HepG2 (cell line): ENCODE data around the gene MAT2A. TPM values are rescaled to one million over a fixed set of nuclear protein-coding genes. Genes with fewer than 3 reads are reported as not detected.

Source experiments
- AKAP8 ChIP-seq: sonication (generic); formaldehyde crosslinking; IDR thresholded peaks from 2 replicates; pipeline ENCODE4 v1.5.1; 2020; ENCODE audit warnings: mild to moderate bottlenecking, missing genetic modification reagents
- ASH2L ChIP-seq: fragments of 300-600, 200-600 bp; sonication (generic); IDR thresholded peaks from 2 replicates; pipeline ENCODE4 v1.7.0; 2017; ENCODE audit warnings: low read depth, mild to moderate bottlenecking, moderate library complexity, mixed read lengths, low read length; ENCODE audit not compliant: insufficient read length
- CEBPB ChIP-seq: IDR thresholded peaks from 2 replicates; pipeline ENCODE4 v1.6.1; 2011; ENCODE audit warnings: low read depth, low read length, improper control_type of control experiment, borderline replicate concordance
- CEBPG ChIP-seq: IDR thresholded peaks from 2 replicates; pipeline ENCODE4 v1.6.1; 2016
- CENPT ChIP-seq: sonication (generic); formaldehyde crosslinking; IDR thresholded peaks from 2 replicates; pipeline ENCODE4 v1.8.0; 2022; ENCODE audit warnings: low read depth, mild to moderate bottlenecking, moderate library complexity, missing genetic modification reagents
- CHD4 ChIP-seq: fragments of 200-600 bp; sonication (generic); IDR thresholded peaks from 2 replicates; pipeline ENCODE4 v1.7.0; 2017; ENCODE audit warnings: mild to moderate bottlenecking, low read length, borderline replicate concordance
- FOXJ3 ChIP-seq: sonication (generic); formaldehyde crosslinking; IDR thresholded peaks from 2 replicates; pipeline ENCODE4 v1.4.0; 2020; ENCODE audit warnings: missing genetic modification reagents, mild to moderate bottlenecking, borderline replicate concordance
- KLF16 ChIP-seq, 2 experiments: sonication (generic) in 1 of 2; formaldehyde crosslinking in 1 of 2; IDR thresholded peaks; 2 replicates each; pipeline versions ENCODE4 v1.6.1 to v1.8.0; 2016 to 2023; ENCODE audit warnings: missing genetic modification reagents in 2 of 2, missing compliant biosample characterization in 1 of 2
- PAF1 ChIP-seq: IDR thresholded peaks from 2 replicates; pipeline ENCODE4 v1.6.1; 2016; ENCODE audit warnings: missing genetic modification reagents, missing compliant biosample characterization
- POLR2G ChIP-seq: fragments of 200-400 bp; formaldehyde crosslinking; IDR thresholded peaks from 2 replicates; pipeline ENCODE4 v1.6.1; 2018; ENCODE audit warnings: mild to moderate bottlenecking, low read depth, low read length, moderate library complexity
- RCOR2 ChIP-seq: IDR thresholded peaks from 2 replicates; pipeline ENCODE4 v1.6.1; 2016; ENCODE audit warnings: missing biosample characterization, missing genetic modification reagents
- SAFB2 ChIP-seq: sonication (generic); formaldehyde crosslinking; IDR thresholded peaks from 2 replicates; pipeline ENCODE4 v1.5.1; 2020; ENCODE audit warnings: missing genetic modification reagents, low read depth, mild to moderate bottlenecking, borderline replicate concordance
- THAP11 ChIP-seq: IDR thresholded peaks from 2 replicates; pipeline ENCODE4 v1.6.1; 2016; ENCODE audit warnings: missing biosample characterization, missing genetic modification reagents
- ZFY ChIP-seq: sonication (generic); formaldehyde crosslinking; IDR thresholded peaks from 2 replicates; pipeline ENCODE4 v1.4.0; 2020; ENCODE audit warnings: missing genetic modification reagents
- ZIK1 ChIP-seq: sonication (generic); formaldehyde crosslinking; IDR thresholded peaks from 2 replicates; pipeline ENCODE4 v1.5.0; 2020; ENCODE audit warnings: mild to moderate bottlenecking, low read depth, missing genetic modification reagents, borderline replicate concordance
- ZNF160 ChIP-seq: sonication (generic); formaldehyde crosslinking; IDR thresholded peaks from 2 replicates; pipeline ENCODE4 v1.8.0; 2022; ENCODE audit warnings: mild to moderate bottlenecking, inconsistent platforms, missing genetic modification reagents
- ZNF282 ChIP-seq: fragments of 450-650 bp; IDR thresholded peaks from 2 replicates; pipeline ENCODE4 v1.6.1; 2018; ENCODE audit not compliant: partially characterized antibody
- ZNF335 ChIP-seq: sonication (generic); formaldehyde crosslinking; IDR thresholded peaks from 2 replicates; pipeline ENCODE4 v1.4.0; 2020; ENCODE audit warnings: missing genetic modification reagents
- ZNF562 ChIP-seq: sonication (generic); formaldehyde crosslinking; IDR thresholded peaks from 2 replicates; pipeline ENCODE4 v1.8.0; 2022; ENCODE audit warnings: missing genetic modification reagents, borderline replicate concordance
- polyA plus RNA-seq, 8 experiments: library from polyadenylated mRNA; depleted of rRNA in 3 of 8; stranded (reverse) in 7 of 8; unstranded in 1 of 8; fragments of >200 nt; fragmentation: Illumina TruSeq in 4 of 8; extraction: Trizol in 4 of 8; gene quantifications; 2 replicates each; pipeline versions ENCODE4 v1.2.1 to v1.2.3, GENCODE V29; 2011 to 2016; ENCODE audit warnings: low read depth in 4 of 8, missing spikeins in 1 of 8, mixed read lengths in 1 of 8; ENCODE audit not compliant: insufficient read depth in 1 of 8
- total RNA-seq, 5 experiments: library from RNA; depleted of rRNA; stranded (reverse); fragments of >200 nt; fragmentation: Illumina TruSeq; extraction: Trizol; gene quantifications; 2 replicates each; pipeline ENCODE4 v1.2.3, GENCODE V29; 2016; ENCODE audit warnings: low read depth in 1 of 5
- TF ChIP-seq, protein P1 (sequence below): conservative IDR thresholded peaks from 2 replicates; pipeline ENCODE4 v1.6.1; 2018; ENCODE audit warnings: missing genetic modification reagents
- TF ChIP-seq, protein P2 (sequence below): sonication (generic); formaldehyde crosslinking; IDR thresholded peaks from 2 replicates; pipeline ENCODE4 v1.5.0; 2020; ENCODE audit warnings: missing genetic modification reagents
- TF ChIP-seq, protein P3 (sequence below): sonication (generic); formaldehyde crosslinking; IDR thresholded peaks from 2 replicates; pipeline ENCODE4 v1.5.1; 2020; ENCODE audit warnings: missing genetic modification reagents, mild to moderate bottlenecking, borderline replicate concordance
- TF ChIP-seq, protein P4 (sequence below): sonication (generic); formaldehyde crosslinking; IDR thresholded peaks from 2 replicates; pipeline ENCODE4 v1.4.0; 2020; ENCODE audit warnings: missing genetic modification reagents
- TF ChIP-seq, protein P5 (sequence below): sonication (generic); formaldehyde crosslinking; IDR thresholded peaks from 2 replicates; pipeline ENCODE4 v1.9.0; 2022; ENCODE audit warnings: low read depth, missing genetic modification reagents

The MAT2A gene
- total and polyA plus RNA-seq, 2 of the 13 experiments (the other 11 are each of a cell fraction or from before 2014, with no cell fraction given): 155 to 331 TPM

DNA sequence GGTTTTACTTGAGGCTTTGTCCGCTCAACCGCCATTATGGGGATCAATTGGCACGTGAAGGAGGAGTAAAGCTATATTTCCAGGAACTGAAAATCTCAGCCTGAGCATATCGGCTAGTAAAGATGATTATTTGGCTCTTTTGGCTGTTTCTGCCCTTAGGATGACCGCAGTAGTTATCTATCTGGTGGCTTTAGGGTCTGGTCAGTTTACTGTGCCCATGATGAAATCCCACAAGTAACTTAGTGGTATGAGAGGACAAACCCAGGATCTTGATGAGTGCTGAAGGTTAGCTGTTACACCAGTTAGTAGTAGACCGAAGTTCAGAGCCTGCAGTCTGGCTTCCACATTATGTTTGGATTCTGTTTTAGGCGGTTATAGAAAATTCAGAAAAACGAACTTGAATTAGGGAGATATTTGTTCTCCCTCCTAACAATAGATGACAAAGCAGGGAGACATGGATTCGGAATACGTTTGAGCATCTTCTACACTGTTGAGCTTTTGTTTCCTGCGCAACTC, 1.2 kb downstream of the MAT2A start (continued):
- TF ChIP-seq, protein P1, sequence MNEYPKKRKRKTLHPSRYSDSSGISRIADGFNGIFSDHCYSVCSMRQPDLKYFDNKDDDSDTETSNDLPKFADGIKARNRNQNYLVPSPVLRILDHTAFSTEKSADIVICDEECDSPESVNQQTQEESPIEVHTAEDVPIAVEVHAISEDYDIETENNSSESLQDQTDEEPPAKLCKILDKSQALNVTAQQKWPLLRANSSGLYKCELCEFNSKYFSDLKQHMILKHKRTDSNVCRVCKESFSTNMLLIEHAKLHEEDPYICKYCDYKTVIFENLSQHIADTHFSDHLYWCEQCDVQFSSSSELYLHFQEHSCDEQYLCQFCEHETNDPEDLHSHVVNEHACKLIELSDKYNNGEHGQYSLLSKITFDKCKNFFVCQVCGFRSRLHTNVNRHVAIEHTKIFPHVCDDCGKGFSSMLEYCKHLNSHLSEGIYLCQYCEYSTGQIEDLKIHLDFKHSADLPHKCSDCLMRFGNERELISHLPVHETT (CRISPR knock-in tag): no peak
- TF ChIP-seq, protein P2, sequence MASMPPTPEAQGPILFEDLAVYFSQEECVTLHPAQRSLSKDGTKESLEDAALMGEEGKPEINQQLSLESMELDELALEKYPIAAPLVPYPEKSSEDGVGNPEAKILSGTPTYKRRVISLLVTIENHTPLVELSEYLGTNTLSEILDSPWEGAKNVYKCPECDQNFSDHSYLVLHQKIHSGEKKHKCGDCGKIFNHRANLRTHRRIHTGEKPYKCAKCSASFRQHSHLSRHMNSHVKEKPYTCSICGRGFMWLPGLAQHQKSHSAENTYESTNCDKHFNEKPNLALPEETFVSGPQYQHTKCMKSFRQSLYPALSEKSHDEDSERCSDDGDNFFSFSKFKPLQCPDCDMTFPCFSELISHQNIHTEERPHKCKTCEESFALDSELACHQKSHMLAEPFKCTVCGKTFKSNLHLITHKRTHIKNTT (CRISPR knock-in tag): no peak
- TF ChIP-seq ZNF160 (CRISPR knock-in tag) (no peak), CEBPG (CRISPR knock-in tag) (peak; percentile 50; the same call in 1 of the 2 replicates), PAF1 (peak; percentile 3; the same call in 1 of the 2 replicates), SAFB2 (CRISPR knock-in tag) (0 out of 2 replicates have a peak, but pooled peaks have one; percentile 3), RCOR2 (0 out of 2 replicates have a peak, but pooled peaks have one; percentile 9), THAP11 (no peak), KLF16 (CRISPR knock-in tag; IDR thresholded peaks at IDR 0.05) (no peak), ZNF562 (no peak), AKAP8 (CRISPR knock-in tag) (peak; percentile 32; the same call in 1 of the 2 replicates), ZNF335 (CRISPR knock-in tag) (0 out of 2 replicates have a peak, but pooled peaks have one; percentile 13), CHD4 (no peak), CEBPB (peak; percentile 34), FOXJ3 (CRISPR knock-in tag) (0 out of 2 replicates have a peak, but pooled peaks have one; percentile 4), CENPT (CRISPR knock-in tag) (no peak), ZIK1 (CRISPR knock-in tag) (no peak), ZFY (CRISPR knock-in tag) (no peak), ASH2L (peak; percentile 59), ZNF282 (no peak), POLR2G (peak; percentile 53; the same call in 1 of the 2 replicates)
- TF ChIP-seq, protein P3, sequence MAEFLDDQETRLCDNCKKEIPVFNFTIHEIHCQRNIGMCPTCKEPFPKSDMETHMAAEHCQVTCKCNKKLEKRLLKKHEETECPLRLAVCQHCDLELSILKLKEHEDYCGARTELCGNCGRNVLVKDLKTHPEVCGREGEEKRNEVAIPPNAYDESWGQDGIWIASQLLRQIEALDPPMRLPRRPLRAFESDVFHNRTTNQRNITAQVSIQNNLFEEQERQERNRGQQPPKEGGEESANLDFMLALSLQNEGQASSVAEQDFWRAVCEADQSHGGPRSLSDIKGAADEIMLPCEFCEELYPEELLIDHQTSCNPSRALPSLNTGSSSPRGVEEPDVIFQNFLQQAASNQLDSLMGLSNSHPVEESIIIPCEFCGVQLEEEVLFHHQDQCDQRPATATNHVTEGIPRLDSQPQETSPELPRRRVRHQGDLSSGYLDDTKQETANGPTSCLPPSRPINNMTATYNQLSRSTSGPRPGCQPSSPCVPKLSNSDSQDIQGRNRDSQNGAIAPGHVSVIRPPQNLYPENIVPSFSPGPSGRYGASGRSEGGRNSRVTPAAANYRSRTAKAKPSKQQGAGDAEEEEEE (CRISPR knock-in tag): no peak; the same call in 1 of the 2 replicates
- TF ChIP-seq, protein P4, sequence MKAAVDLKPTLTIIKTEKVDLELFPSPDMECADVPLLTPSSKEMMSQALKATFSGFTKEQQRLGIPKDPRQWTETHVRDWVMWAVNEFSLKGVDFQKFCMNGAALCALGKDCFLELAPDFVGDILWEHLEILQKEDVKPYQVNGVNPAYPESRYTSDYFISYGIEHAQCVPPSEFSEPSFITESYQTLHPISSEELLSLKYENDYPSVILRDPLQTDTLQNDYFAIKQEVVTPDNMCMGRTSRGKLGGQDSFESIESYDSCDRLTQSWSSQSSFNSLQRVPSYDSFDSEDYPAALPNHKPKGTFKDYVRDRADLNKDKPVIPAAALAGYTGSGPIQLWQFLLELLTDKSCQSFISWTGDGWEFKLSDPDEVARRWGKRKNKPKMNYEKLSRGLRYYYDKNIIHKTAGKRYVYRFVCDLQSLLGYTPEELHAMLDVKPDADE: no peak
- TF ChIP-seq, protein P5, sequence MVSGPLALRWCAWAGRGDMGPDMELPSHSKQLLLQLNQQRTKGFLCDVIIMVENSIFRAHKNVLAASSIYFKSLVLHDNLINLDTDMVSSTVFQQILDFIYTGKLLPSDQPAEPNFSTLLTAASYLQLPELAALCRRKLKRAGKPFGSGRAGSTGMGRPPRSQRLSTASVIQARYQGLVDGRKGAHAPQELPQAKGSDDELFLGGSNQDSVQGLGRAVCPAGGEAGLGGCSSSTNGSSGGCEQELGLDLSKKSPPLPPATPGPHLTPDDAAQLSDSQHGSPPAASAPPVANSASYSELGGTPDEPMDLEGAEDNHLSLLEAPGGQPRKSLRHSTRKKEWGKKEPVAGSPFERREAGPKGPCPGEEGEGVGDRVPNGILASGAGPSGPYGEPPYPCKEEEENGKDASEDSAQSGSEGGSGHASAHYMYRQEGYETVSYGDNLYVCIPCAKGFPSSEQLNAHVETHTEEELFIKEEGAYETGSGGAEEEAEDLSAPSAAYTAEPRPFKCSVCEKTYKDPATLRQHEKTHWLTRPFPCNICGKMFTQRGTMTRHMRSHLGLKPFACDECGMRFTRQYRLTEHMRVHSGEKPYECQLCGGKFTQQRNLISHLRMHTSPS (CRISPR knock-in tag): 0 out of 2 replicates have a peak, but pooled peaks have one; percentile 3
